AG09319 (cell line): Measurements from ENCODE around the gene BTNL2.
"Not testable (repeated sequence)": the region's sequence is repeated elsewhere in the genome, so short reads cannot be mapped to it uniquely, and the experiment has no call there.

Experiments used
- DNase-seq: peaks from one replicate; pipeline ENCODE4 v3.0.0-alpha.2; 2010; ENCODE audit warnings: low read depth; ENCODE audit errors: extremely low read depth
- TF ChIP-seq, protein P1 (sequence below): IDR thresholded peaks from 2 replicates; pipeline ENCODE4 v1.5.1; 2011; ENCODE audit warnings: low read depth, mild to moderate bottlenecking, inconsistent platforms, low read length, moderate library complexity

The BTNL2 gene

GRCh38 chr6:32439602-32440214 is 32.7 kb upstream of the BTNL2 start, which contains the start of gene HLA-DRA:
TSS of gene HLA-DRA (plus strand) at chr6:32439887. CDS start at chr6:32439951, 64 bp downstream.
- TF ChIP-seq, protein P1, sequence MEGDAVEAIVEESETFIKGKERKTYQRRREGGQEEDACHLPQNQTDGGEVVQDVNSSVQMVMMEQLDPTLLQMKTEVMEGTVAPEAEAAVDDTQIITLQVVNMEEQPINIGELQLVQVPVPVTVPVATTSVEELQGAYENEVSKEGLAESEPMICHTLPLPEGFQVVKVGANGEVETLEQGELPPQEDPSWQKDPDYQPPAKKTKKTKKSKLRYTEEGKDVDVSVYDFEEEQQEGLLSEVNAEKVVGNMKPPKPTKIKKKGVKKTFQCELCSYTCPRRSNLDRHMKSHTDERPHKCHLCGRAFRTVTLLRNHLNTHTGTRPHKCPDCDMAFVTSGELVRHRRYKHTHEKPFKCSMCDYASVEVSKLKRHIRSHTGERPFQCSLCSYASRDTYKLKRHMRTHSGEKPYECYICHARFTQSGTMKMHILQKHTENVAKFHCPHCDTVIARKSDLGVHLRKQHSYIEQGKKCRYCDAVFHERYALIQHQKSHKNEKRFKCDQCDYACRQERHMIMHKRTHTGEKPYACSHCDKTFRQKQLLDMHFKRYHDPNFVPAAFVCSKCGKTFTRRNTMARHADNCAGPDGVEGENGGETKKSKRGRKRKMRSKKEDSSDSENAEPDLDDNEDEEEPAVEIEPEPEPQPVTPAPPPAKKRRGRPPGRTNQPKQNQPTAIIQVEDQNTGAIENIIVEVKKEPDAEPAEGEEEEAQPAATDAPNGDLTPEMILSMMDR = no peak
- no peak for DNase-seq

GRCh38 chr6:32439139-32439538 is 32.2 kb upstream of the BTNL2 start:
- TF ChIP-seq, protein P1 = no peak
- DNase-seq = no peak

GRCh38 chr6:32436995-32437836 is 30.2 kb upstream of the BTNL2 start:
- TF ChIP-seq, protein P1 = no peak
- DNase-seq = no peak

DNA sequence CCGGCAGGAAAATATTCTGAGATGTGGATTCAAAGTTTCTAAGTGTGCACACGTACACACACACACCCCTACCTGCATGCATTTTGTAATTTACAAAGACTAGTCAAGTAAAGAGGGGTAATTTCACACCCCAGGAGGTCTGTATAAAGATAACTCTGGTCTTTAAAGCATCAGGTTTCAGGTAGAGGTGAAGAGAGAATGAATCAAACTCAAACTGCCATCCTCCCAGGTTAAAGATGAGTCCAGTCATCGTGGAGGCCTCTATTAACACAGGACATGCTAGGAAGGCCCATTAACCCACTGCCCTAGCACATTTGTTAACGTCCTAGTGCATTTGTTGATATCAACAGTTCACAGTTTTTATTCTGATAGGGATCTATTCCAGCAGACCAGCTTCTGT is 29.2 kb upstream of the BTNL2 start:
- TF ChIP-seq, protein P1 = no peak
- no peak for DNase-seq

- DNase-seq = not testable (repeated sequence)
Measured at GRCh38 chr6:32433950-32434349, 27.0 kb upstream of the BTNL2 start.

GRCh38 chr6:32432050-32432450 is 25.1 kb upstream of the BTNL2 start:
- TF ChIP-seq, protein P1 = peak; percentile 18
- no peak for DNase-seq

DNA sequence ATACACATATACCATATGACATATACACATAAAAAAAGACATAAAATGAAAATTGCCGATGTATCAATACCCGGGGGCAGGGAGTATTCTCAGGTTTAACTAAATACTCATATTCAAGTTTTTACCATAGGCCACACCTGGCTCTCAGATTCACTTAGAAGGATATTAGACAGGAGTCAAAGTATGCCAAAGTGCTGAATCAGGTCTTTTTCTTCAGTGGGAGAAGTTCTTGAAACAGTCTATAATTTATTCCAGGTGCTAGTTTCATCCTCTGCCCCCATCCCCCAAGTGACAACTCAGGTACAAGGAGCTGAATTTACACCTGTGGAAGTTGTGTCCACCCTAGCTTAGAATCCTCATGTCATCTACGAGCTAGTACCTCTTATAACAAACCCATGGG is 24.2 kb upstream of the BTNL2 start:
- TF ChIP-seq, protein P1 = no peak
- DNase-seq = no peak
